Testis (tissue), 3 donors: ENCODE measurements around the gene SARDH. TPM values are rescaled to one million over a fixed set of nuclear protein-coding genes. Genes with fewer than 3 reads are reported as not detected.

Experiments
- DNase-seq: peaks from one replicate; pipeline ENCODE4 v3.0.0-alpha.2; 2019
- H3K27ac ChIP-seq, 2 donors: fragments of 200-600 bp; sonication (generic); one replicate each; pipeline ENCODE4 v1.5.1; 2019
- H3K27me3 ChIP-seq: fragments of 200-600 bp; sonication (generic); one replicate; pipeline ENCODE4 v1.5.1; 2019
- H3K36me3 ChIP-seq: fragments of 200-600 bp; sonication (generic); one replicate; pipeline ENCODE4 v1.5.1; 2017; ENCODE audit warnings: low read depth; ENCODE audit errors: missing control alignments
- H3K4me1 ChIP-seq: fragments of 200-600 bp; sonication (generic); one replicate; pipeline ENCODE4 v1.5.1; 2019
- H3K4me3 ChIP-seq, 2 donors: fragments of 200-600 bp; sonication (generic); one replicate each; pipeline ENCODE4 v1.5.1; 2017 to 2019
- H3K9me3 ChIP-seq: fragments of 200-600 bp; sonication (generic); one replicate; pipeline ENCODE4 v1.5.1; 2017
- CTCF ChIP-seq, 3 experiments: fragments of 450-650 bp in 2 of 3; fragments of 200-600 bp in 1 of 3; sonication (generic) in 1 of 3; IDR thresholded peaks; one replicate each; pipeline ENCODE4 v1.5.1; 2016 to 2019; ENCODE audit warnings: antibody characterized with exemption in 3 of 3, mild to moderate bottlenecking in 2 of 3, moderate library complexity in 1 of 3
- POLR2A ChIP-seq: fragments of 450-650 bp; IDR thresholded peaks from one replicate; pipeline ENCODE4 v1.6.1; 2017; ENCODE audit warnings: antibody characterized with exemption, mild to moderate bottlenecking, moderate library complexity
- WGBS, 2 donors: methylation state at CpG; one replicate each; pipeline ENCODE4 v1.1.5; 2018; 5-methylcytosine and 5-hydroxymethylcytosine counted together
- intact Hi-C: fragments of 100-400 bp; cut with DNase I; formaldehyde crosslinking; loops from one replicate; pipeline ENCODE4 v1.15.1; 2023; ENCODE audit warnings: low total_unique reads
- polyA plus RNA-seq: library from polyadenylated mRNA; stranded (reverse); fragments of 350-450 nt; fragmentation: Illumina TruSeq; extraction: RNeasy Lipid Tissue Mini Kit (QIAGEN cat#74804); gene quantifications from one replicate; pipeline ENCODE4 v1.2.3, GENCODE V29; 2014; ENCODE audit warnings: low read depth, low replicate concordance; ENCODE audit not compliant: insufficient read depth
- total RNA-seq, 2 donors: library from RNA; depleted of rRNA; stranded (reverse); fragments of >200 nt; gene quantifications; one replicate each; pipeline ENCODE4 v1.2.3, GENCODE V29; 2016

SARDH gene
- total and polyA plus RNA-seq, 3 donors from 2014 or later: 2.6 to 7.2 (median 5.1) TPM

- no peak for DNase-seq
- intact Hi-C loops: no loop called here
- H3K36me3 ChIP-seq: no peaks in the 10 kb centered on the region
- H3K27ac ChIP-seq: no peak overlapping the region
- no peak overlapping the region for H3K4me3 ChIP-seq
- H3K27me3 ChIP-seq: no peaks in the 10 kb centered on the region
- no peaks in the 10 kb centered on the region for H3K9me3 ChIP-seq
- no peaks in the 10 kb centered on the region for H3K4me1 ChIP-seq
- TF ChIP-seq POLR2A (no peak), CTCF (IDR thresholded peaks at IDR 0.05) (no peak)
- WGBS, 2 donors: 35 to 41% methylated on average over 8 of the region's 8 CpGs
These were observed 118.4 kb downstream of the SARDH start for GRCh38 chr9:133619791-133620190.

GRCh38 chr9:133618726-133619125 lies 119.4 kb downstream of the SARDH start:
- H3K9me3 ChIP-seq: no peaks in the 10 kb centered on the region
- 85 to 94% methylated on average over 10 of the region's 10 CpGs for WGBS, 2 donors
- no peaks in the 10 kb centered on the region for H3K4me1 ChIP-seq
- H3K36me3 ChIP-seq: no peaks in the 10 kb centered on the region
- H3K27ac ChIP-seq: no peak overlapping the region
- intact Hi-C loops: no loop called here
- no peaks in the 10 kb centered on the region for H3K27me3 ChIP-seq
- no peak overlapping the region for H3K4me3 ChIP-seq
- no peak for DNase-seq
- TF ChIP-seq CTCF (IDR thresholded peaks at IDR 0.05) (no peak), POLR2A (no peak)

GRCh38 chr9:133616643-133617405 lies 121.3 kb downstream of the SARDH start:
- 79 to 84% methylated on average over 4 to 11 of the region's 13 CpGs for WGBS, 2 donors
- H3K27ac ChIP-seq: no peak overlapping the region
- no peaks in the 10 kb centered on the region for H3K4me1 ChIP-seq
- no peaks in the 10 kb centered on the region for H3K36me3 ChIP-seq
- no peak for DNase-seq
- intact Hi-C loops: no loop called here
- TF ChIP-seq CTCF (IDR thresholded peaks at IDR 0.05) (no peak), POLR2A (no peak)
- no peaks in the 10 kb centered on the region for H3K27me3 ChIP-seq
- H3K4me3 ChIP-seq: no peak overlapping the region
- no peaks in the 10 kb centered on the region for H3K9me3 ChIP-seq

- Histone ChIP-seq H3K4me1 (no peaks in the 10 kb centered on the region), H3K36me3 (no peaks in the 10 kb centered on the region), H3K9me3 (no peaks in the 10 kb centered on the region), H3K4me3 (no peak overlapping the region), H3K27ac (no peak overlapping the region), H3K27me3 (no peaks in the 10 kb centered on the region)
- WGBS, 2 donors: 68 to 74% methylated on average over 13 of the region's 13 CpGs
- intact Hi-C loops: no loop called here
- no peak for DNase-seq
- TF ChIP-seq CTCF (IDR thresholded peaks at IDR 0.05) (no peak), POLR2A (no peak)
These were observed 122.5 kb downstream of the SARDH start for GRCh38 chr9:133615606-133616188.
